A549 (cell line): ENCODE measurements around the gene ERN1. TPM values are rescaled to one million over a fixed set of nuclear protein-coding genes. Genes with fewer than 3 reads are reported as not detected.

Experiments used
- ATAC-seq, 2 experiments: fragments of 200-7000 bp in 1 of 2; fragments of >200 bp in 1 of 2; cut with Nextera tagmentation in 1 of 2; cut with Tn5 transposase in 1 of 2; 3 replicates each; pipeline versions ENCODE4 v1.8.0 to v1.9.1; 2018 to 2020; ENCODE audit warnings: mild to moderate bottlenecking in 1 of 2, moderate library complexity in 1 of 2
- CTCF ChIA-PET: fragments of 300-600 bp; sonication (Branson Sonifier 250); formaldehyde crosslinking; extraction: SDS; loops from one replicate; lab custom pipeline; 2021; ENCODE audit warnings: antibody characterized with exemption, inconsistent platforms; lab: Yijun Ruan, JAX
- POLR2A ChIA-PET: fragments of 350-600 bp; formaldehyde crosslinking; extraction: SDS; loops from one replicate; lab custom pipeline; 2021; ENCODE audit warnings: antibody characterized with exemption, inconsistent platforms; lab: Yijun Ruan, JAX
- DNase-seq, 2 experiments: peaks; one replicate each; pipeline versions ENCODE4 v3.0.0 to v3.0.0-alpha.2; 2011 to 2016; ENCODE audit warnings: low read depth in 1 of 2, low spot score in 1 of 2
- FAIRE-seq: peaks from 2 replicates; lab custom pipeline; 2011; peaks lifted over from hg19 to GRCh38; lab: Jason Lieb, UNC
- H3K27ac ChIP-seq, 2 experiments: fragments of >200 bp; sonication (Bioruptor Twin); formaldehyde crosslinking; 3 replicates each; pipeline ENCODE4 v1.5.1; 2016 to 2017
- H3K4me1 ChIP-seq: fragments of >200 bp; sonication (Bioruptor Twin); formaldehyde crosslinking; 3 replicates; pipeline ENCODE4 v1.6.1; 2016
- H3K4me2 ChIP-seq: fragments of >200 bp; sonication (Bioruptor Twin); formaldehyde crosslinking; 3 replicates; pipeline ENCODE4 v1.6.1; 2016
- H3K4me3 ChIP-seq: fragments of >200 bp; sonication (Bioruptor Twin); formaldehyde crosslinking; 3 replicates; pipeline ENCODE4 v1.5.1; 2016
- H3K9me3 ChIP-seq: fragments of >200 bp; sonication (Bioruptor Twin); formaldehyde crosslinking; 3 replicates; pipeline ENCODE4 v1.6.1; 2016
- CHD2 ChIP-seq: fragments of 150-350 bp; IDR thresholded peaks from 2 replicates; pipeline ENCODE4 v1.6.1; 2014; ENCODE audit warnings: low read length; ENCODE audit not compliant: partially characterized antibody
- CHD4 ChIP-seq: fragments of 200-600 bp; sonication (generic); IDR thresholded peaks from 2 replicates; pipeline ENCODE4 v1.6.1; 2016; ENCODE audit warnings: antibody characterized with exemption, mild to moderate bottlenecking, borderline replicate concordance
- CTCF ChIP-seq: fragments of >200 bp; sonication (Bioruptor Twin); formaldehyde crosslinking; IDR thresholded peaks from 3 replicates; pipeline ENCODE4 v1.5.1; 2016
- EP300 ChIP-seq, 2 experiments: fragments of >200 bp; sonication (Bioruptor Twin); formaldehyde crosslinking; IDR thresholded peaks; 2 replicates in 1 of 2; 3 replicates in 1 of 2; pipeline ENCODE4 v1.6.1; 2016 to 2017
- HDAC2 ChIP-seq: fragments of 200-600 bp; sonication (generic); IDR thresholded peaks from 2 replicates; pipeline ENCODE4 v1.6.1; 2016
- HES2 ChIP-seq: fragments of >200 bp; sonication (Bioruptor Twin); formaldehyde crosslinking; IDR thresholded peaks from 2 replicates; pipeline ENCODE4 v1.6.1; 2016
- JUNB ChIP-seq: fragments of >200 bp; sonication (Bioruptor Twin); formaldehyde crosslinking; IDR thresholded peaks from 2 replicates; pipeline ENCODE4 v1.6.1; 2016
- MAFK ChIP-seq: fragments of 450-650 bp; IDR thresholded peaks from 2 replicates; pipeline ENCODE4 v1.6.1; 2014; ENCODE audit not compliant: partially characterized antibody
- MYC ChIP-seq: IDR thresholded peaks from 2 replicates; pipeline ENCODE4 v1.6.1; 2012; ENCODE audit warnings: mild to moderate bottlenecking, inconsistent platforms, low read length, improper control_type of control experiment, borderline replicate concordance
- NR3C1 ChIP-seq: fragments of >200 bp; sonication (Bioruptor Twin); formaldehyde crosslinking; IDR thresholded peaks from 3 replicates; pipeline ENCODE4 v1.6.1; 2017
- POLR2A ChIP-seq: IDR thresholded peaks from 2 replicates; pipeline ENCODE4 v1.6.1; 2012; ENCODE audit warnings: mild to moderate bottlenecking, low read length
- POLR2AphosphoS2 ChIP-seq: conservative IDR thresholded peaks from 2 replicates; pipeline ENCODE4 v1.6.1; 2012; ENCODE audit warnings: low read length, improper control_type of control experiment, inconsistent platforms
- RAD21 ChIP-seq, 2 experiments: fragments of >200 bp in 1 of 2; sonication (Bioruptor Twin) in 1 of 2; formaldehyde crosslinking in 1 of 2; IDR thresholded peaks in 1 of 2; conservative IDR thresholded peaks in 1 of 2; 2 replicates in 1 of 2; 3 replicates in 1 of 2; pipeline ENCODE4 v1.6.1; 2012 to 2018; ENCODE audit warnings: inconsistent platforms in 1 of 2
- RARB ChIP-seq: fragments of 250-450 bp; sonication (Bioruptor Pico); IDR thresholded peaks from 2 replicates; pipeline ENCODE4 v1.8.0; 2021; ENCODE audit warnings: mild to moderate bottlenecking, moderate library complexity
- REST ChIP-seq: fragments of 200-600 bp; sonication (generic); IDR thresholded peaks from 2 replicates; pipeline ENCODE4 v1.6.1; 2016; ENCODE audit warnings: antibody characterized with exemption, mild to moderate bottlenecking, moderate library complexity
- SMC3 ChIP-seq: fragments of >200 bp; sonication (Bioruptor Twin); formaldehyde crosslinking; IDR thresholded peaks from 3 replicates; pipeline ENCODE4 v1.6.1; 2018; ENCODE audit warnings: inconsistent platforms
- TFCP2L1 ChIP-seq: fragments of 250-450 bp; sonication (Bioruptor Pico); IDR thresholded peaks from 2 replicates; pipeline ENCODE4 v1.5.0; 2021; ENCODE audit warnings: mild to moderate bottlenecking
- TP53 ChIP-seq: fragments of 250-450 bp; sonication (Bioruptor Pico); IDR thresholded peaks from 2 replicates; pipeline ENCODE4 v1.5.0; 2021; ENCODE audit warnings: mild to moderate bottlenecking, moderate library complexity
- ZFP36 ChIP-seq: fragments of 450-650 bp; IDR thresholded peaks from 2 replicates; pipeline ENCODE4 v1.6.1; 2014; ENCODE audit warnings: borderline replicate concordance; ENCODE audit not compliant: partially characterized antibody
- WGBS: methylation state at CpG from one replicate; pipeline ENCODE4 v1.1.6; 2017; ENCODE audit errors: missing lambda C conversion rate; 5-methylcytosine and 5-hydroxymethylcytosine counted together
- polyA plus RNA-seq, 4 experiments: library from polyadenylated mRNA; depleted of rRNA in 3 of 4; stranded (reverse); fragments of >200 nt; fragmentation: RNase III in 1 of 4; extraction: RNeasy Plus Mini Kit Qiagen cat#74134 plus additional on column Dnase treatment in 1 of 4; gene quantifications; 2 replicates in 3 of 4; 3 replicates in 1 of 4; pipeline ENCODE4 v1.2.3, GENCODE V29; 2011 to 2017

ERN1 gene
- polyA plus RNA-seq, 2 of the 4 experiments (the other 2 are of a cell fraction) = 4.1 to 19.8 TPM

GRCh38 chr17:64095144-64095882, 34.6 kb downstream of the ERN1 start (continued):
- no peak for TF ChIP-seq MAFK
- TF ChIP-seq CHD4 = no peak

GRCh38 chr17:64094412-64094811, 35.5 kb downstream of the ERN1 start:
- ChIA-PET POLR2A (interaction anchor here (0.7 kb wide), 1 partner anchor 51 kb away, joined by 3 read pairs; no protein-coding TSS in a partner anchor), CTCF (interaction anchor here (0.8 to 5.0 kb wide), 5 partner anchors 19 to 187 kb away, joined by 3 to 21 read pairs (median 5); partner anchors contain the start of gene GH1)
- ATAC-seq = no peak
- FAIRE-seq = no peak
- Histone ChIP-seq H3K27ac (no peak overlapping the region), H3K9me3 (no peaks in the 10 kb centered on the region), H3K4me2 (no peak overlapping the region), H3K4me1 (peaks cover 9% of the 10 kb centered on the region; the same call in 2 of the 3 replicates), H3K4me3 (no peak overlapping the region)
- DNase-seq = no peak
- WGBS = 87% methylated on average over 7 of the region's 7 CpGs
- TF ChIP-seq HDAC2 (no peak), SMC3 (no peak), MYC (no peak), ZFP36 (no peak), CHD4 (no peak), NR3C1 (no peak), HES2 (no peak), RARB (CRISPR knock-in tag) (no peak), EP300 (IDR thresholded peaks at IDR 0.05) (no peak), POLR2AphosphoS2 (no peak)

GRCh38 chr17:64092952-64093451, 36.9 kb downstream of the ERN1 start:
- TF ChIP-seq REST (no peak), POLR2AphosphoS2 (no peak), MYC (no peak), TFCP2L1 (CRISPR knock-in tag) (no peak), POLR2A (no peak), RAD21 (conservative IDR thresholded peaks at IDR 0.05 in 1 of 2, IDR thresholded peaks at IDR 0.05 in 1 of 2) (no peak)
- DNase-seq (no peak), ATAC-seq (no peak), FAIRE-seq (no peak)
- Histone ChIP-seq H3K4me2 (no peak overlapping the region), H3K27ac (no peak overlapping the region), H3K4me3 (no peak overlapping the region), H3K9me3 (no peaks in the 10 kb centered on the region), H3K4me1 (peaks cover 9% of the 10 kb centered on the region; the same call in 2 of the 3 replicates)
- CTCF ChIA-PET = interaction anchor here (0.6 to 5.0 kb wide), 12 partner anchors 9 to 528 kb away, joined by 3 to 21 read pairs (median 4); no protein-coding TSS in a partner anchor
- WGBS = 88% methylated on average over 4 of the region's 4 CpGs
- POLR2A ChIA-PET = interaction anchor here (0.6 kb wide), 1 partner anchor 53 kb away, joined by 3 read pairs; no protein-coding TSS in a partner anchor

GRCh38 chr17:64092113-64092512, 37.8 kb downstream of the ERN1 start:
- H3K4me2 ChIP-seq = no peak overlapping the region
- WGBS = 88% methylated on average over 2 of the region's 2 CpGs
- FAIRE-seq (no peak), ATAC-seq (no peak), DNase-seq (no peak)
- H3K27ac ChIP-seq = no peak overlapping the region
- ChIA-PET CTCF (interaction anchor here (1.0 to 5.0 kb wide), 7 partner anchors 8 to 190 kb away, joined by 3 to 21 read pairs (median 7); no protein-coding TSS in a partner anchor), POLR2A (no interaction called here)
- H3K4me1 ChIP-seq = peaks cover 7% of the 10 kb centered on the region; the same call in 2 of the 3 replicates
- H3K9me3 ChIP-seq = no peaks in the 10 kb centered on the region
- H3K4me3 ChIP-seq = no peak overlapping the region
- TF ChIP-seq CTCF (no peak), RAD21 (conservative IDR thresholded peaks at IDR 0.05 in 1 of 2, IDR thresholded peaks at IDR 0.05 in 1 of 2) (no peak), POLR2A (no peak), SMC3 (no peak), REST (no peak), CHD2 (no peak), HDAC2 (no peak), TP53 (CRISPR knock-in tag) (no peak), JUNB (no peak)
